ENCODE data around the gene TNXB.

The TNXB gene

DNA sequence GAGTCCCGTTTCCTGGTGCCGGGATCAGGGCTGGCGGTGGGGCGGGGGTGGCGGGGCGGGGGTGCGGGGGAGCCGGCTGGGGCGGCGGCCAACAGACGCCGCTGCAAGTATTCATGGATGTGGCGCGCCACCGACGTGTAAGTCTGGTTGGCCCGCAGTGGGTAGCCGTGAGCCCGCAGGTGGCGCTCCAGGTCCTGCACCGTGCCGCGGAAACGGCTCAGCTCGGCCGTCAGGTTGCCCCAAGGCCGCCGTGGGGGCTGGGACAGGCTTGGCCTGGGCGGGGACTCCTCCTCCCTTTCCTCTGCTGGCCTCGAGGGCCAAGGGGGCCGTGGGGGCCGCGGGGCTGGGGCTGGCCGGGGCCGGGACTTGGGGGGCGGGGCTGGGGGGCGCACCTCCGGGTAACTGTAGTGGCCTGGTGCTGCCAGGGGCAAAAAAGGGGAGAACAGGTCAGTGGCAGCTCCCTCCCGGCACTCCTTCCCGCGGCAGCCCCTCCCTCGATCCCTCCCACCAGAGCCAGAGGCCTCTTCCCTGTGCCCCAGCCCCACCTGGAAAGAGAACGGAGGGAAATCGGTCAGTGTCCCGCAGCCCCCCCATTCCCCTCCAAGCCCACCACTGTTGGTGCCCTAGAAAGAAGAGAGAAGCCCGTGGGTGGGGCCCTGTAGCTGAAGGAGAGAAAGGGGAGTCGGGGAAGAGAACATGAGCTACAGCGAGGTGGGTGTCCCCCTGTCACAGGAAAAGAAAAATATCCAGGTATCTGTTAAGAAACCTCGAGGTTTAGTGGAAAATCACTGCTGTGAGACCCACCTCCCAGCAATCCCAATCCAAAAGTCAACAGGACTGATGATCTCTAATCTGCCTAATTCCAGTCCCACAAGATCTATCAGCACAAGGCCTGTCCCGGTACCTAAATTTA is 21.3 kb downstream of the TNXB start:
- TF ChIP-seq ZFX (IDR thresholded peaks at IDR 0.05) = no peak
- TF ChIP-seq, protein P1, sequence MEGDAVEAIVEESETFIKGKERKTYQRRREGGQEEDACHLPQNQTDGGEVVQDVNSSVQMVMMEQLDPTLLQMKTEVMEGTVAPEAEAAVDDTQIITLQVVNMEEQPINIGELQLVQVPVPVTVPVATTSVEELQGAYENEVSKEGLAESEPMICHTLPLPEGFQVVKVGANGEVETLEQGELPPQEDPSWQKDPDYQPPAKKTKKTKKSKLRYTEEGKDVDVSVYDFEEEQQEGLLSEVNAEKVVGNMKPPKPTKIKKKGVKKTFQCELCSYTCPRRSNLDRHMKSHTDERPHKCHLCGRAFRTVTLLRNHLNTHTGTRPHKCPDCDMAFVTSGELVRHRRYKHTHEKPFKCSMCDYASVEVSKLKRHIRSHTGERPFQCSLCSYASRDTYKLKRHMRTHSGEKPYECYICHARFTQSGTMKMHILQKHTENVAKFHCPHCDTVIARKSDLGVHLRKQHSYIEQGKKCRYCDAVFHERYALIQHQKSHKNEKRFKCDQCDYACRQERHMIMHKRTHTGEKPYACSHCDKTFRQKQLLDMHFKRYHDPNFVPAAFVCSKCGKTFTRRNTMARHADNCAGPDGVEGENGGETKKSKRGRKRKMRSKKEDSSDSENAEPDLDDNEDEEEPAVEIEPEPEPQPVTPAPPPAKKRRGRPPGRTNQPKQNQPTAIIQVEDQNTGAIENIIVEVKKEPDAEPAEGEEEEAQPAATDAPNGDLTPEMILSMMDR (conservative IDR thresholded peaks at IDR 0.05) = peak; percentile 76
- no peak overlapping the region for H3K27ac ChIP-seq

DNA sequence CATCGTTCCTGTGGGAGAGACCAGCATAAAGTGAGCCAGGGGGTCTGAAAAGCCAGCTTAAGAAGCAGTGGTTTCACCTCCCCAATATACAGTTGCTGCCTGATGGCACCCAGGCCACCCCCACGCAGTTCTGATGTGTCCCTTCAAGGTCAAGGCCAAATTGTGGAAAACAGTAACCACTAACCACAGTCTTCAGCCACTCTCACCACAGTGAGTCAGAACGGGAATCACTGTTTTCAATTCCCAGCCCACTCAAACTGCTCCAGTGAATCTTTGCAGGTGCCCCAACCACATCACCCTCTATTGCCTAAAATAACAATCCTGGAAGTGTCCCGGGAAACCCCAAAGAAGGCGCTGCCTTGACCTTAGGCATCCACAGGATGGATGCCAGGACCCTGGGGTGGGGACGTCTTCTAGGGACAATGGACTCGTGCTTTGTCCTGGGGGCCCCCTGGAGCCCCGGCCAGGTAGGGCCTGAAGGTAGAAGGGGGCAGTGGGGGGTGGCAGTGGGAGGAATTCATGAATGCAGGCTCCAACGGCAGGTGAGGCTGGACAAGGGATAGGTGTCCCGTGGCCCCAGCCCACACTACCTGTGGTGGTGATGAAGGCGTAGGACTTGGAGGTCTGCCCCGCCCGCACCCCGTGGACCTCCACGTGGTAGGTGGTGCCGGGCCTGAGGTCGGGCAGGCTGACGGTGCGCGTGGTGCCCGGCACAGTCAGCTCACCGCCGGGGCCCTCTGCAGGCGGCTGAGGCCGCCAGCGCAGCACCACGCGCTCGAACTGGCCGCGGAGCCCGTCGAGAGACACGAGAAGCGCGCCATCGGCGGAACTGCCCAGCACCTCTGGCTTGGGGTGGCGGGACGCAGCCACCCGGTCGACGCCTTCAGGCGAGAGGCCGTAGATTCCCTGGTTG is 22.2 kb downstream of the TNXB start:
- no peak overlapping the region for H3K27ac ChIP-seq
- TF ChIP-seq, protein P1 (conservative IDR thresholded peaks at IDR 0.05) = no peak
- TF ChIP-seq ZFX (IDR thresholded peaks at IDR 0.05) = no peak

GRCh38 chr6:32085759-32086459 is 23.2 kb downstream of the TNXB start:
- TF ChIP-seq, protein P1 (conservative IDR thresholded peaks at IDR 0.05) = no peak
- TF ChIP-seq ZFX (IDR thresholded peaks at IDR 0.05) = no peak
- H3K27ac ChIP-seq = no peak overlapping the region

DNA sequence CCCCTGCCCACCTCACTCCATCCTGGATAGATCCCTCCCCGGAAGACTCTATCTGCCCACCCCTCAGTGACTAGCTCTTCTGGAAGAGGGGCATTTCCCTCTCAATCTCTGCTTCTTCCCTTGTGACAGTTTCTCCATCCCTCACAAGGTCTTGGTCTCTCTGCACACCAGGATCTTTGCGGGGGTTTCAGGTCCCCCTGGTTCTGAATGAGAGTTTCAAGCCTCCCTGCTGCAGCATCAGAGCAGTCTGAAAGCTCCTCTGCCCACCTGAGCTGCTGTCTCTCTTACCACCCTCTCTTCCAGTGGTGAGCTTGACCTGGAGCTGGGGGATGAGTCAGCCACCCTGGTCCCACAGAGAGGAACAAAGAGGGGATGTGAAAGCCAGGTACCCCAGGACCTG is 24.4 kb downstream of the TNXB start:
- TF ChIP-seq, protein P1 (conservative IDR thresholded peaks at IDR 0.05) = no peak
- H3K27ac ChIP-seq = no peak overlapping the region

- no peak overlapping the region for H3K27ac ChIP-seq
- no peak for TF ChIP-seq ZFX (IDR thresholded peaks at IDR 0.05)
- TF ChIP-seq, protein P1 (conservative IDR thresholded peaks at IDR 0.05) = no peak
Observed at GRCh38 chr6:32083812-32084768, 25.0 kb downstream of the TNXB start.

- no peak for TF ChIP-seq ZFX (IDR thresholded peaks at IDR 0.05)
- TF ChIP-seq, protein P1 (conservative IDR thresholded peaks at IDR 0.05) = no peak
- H3K27ac ChIP-seq = no peak overlapping the region
Observed at GRCh38 chr6:32082935-32083334, 26.2 kb downstream of the TNXB start.

All from C4-2B (cell line).